HT-29 (cell line): ENCODE results near the gene ISM1. TPM values are rescaled to one million over a fixed set of nuclear protein-coding genes. Genes with fewer than 3 reads are reported as not detected.
"Not testable (repeated sequence)": the region's sequence is repeated elsewhere in the genome, so short reads cannot be mapped to it uniquely, and the experiment has no call there.

Experiments used
- DNase-seq: peaks from one replicate; pipeline ENCODE4 v3.0.0-alpha.2; 2015; ENCODE audit warnings: low spot score
- total RNA-seq: library from RNA; depleted of rRNA; stranded (reverse); fragments of >200 nt; shearing (Covaris generic); gene quantifications from 2 replicates; pipeline ENCODE4 v1.2.3, GENCODE V29; 2014

The ISM1 gene
- total RNA-seq, 1 experiment from 2014 or later: not detected

- DNase-seq: peak; percentile 20
These were observed 722 bp downstream of the ISM1 start for GRCh38 chr20:13221673-13222318.

- DNase-seq: no peak
These were observed 1.2 kb downstream of the ISM1 start for GRCh38 chr20:13222319-13222716.

DNA sequence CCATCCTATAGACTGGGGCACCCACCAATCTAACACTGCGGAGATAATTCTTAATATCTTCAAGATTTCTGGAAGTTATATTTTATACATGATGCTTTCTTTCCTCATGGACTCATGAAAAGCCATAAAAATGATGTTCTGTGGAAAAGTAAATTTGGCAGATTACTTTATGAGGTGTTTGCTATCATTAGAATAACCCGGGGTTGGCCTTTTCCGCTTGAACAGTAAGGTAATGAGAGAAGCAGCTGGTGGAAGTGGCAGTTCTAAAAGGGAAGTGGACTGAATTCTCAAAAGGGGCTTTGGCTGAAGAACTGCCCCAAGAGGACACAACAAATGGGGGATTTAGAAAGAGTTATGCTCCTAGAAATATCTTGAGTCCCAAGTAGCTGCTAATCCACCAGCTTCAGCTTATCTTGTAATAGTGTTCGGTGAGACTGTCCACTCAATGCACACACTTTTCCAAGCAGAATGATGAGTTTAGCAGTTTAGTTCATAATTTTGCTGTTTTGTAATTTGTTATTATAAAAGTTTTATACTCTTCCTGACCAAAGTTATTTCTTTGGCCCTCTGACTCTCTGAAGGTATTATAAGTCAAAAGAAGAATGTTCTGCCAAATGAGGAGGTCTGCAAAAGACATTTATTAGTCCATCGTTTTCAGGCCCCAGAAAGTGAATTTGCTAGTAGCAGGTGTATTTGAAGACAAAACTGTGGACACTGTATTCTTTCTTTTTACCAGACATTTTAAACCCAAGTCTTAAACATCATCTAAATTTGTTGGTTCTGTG is 2.9 kb downstream of the ISM1 start:
- DNase-seq: no peak

DNA sequence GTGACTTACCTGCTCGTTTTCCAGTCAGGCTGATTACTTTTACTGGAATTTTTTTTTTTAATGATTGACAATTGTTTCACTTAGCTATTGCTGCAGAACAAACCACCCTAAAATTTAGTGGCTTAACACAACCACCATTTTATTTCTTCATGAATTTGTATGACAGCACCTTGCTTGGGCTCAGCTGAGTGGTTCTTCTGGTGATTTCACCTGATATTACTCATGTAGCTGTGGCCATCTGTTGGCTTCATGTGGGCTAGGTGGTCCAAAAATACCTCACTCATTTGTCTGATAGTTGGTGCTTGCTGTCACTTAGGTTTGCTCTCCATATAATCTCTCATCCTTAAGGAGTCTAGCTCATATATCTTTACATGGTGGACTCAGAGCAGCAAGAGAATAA is 5.3 kb downstream of the ISM1 start:
- no peak for DNase-seq

GRCh38 chr20:13228771-13229170 is 7.7 kb downstream of the ISM1 start:
- no peak for DNase-seq

GRCh38 chr20:13229538-13229937 is 8.5 kb downstream of the ISM1 start:
- DNase-seq: no peak

GRCh38 chr20:13231031-13231752 is 10.1 kb downstream of the ISM1 start:
- no peak for DNase-seq

- DNase-seq: no peak
These were observed 11.9 kb downstream of the ISM1 start for GRCh38 chr20:13232999-13233398.

DNA sequence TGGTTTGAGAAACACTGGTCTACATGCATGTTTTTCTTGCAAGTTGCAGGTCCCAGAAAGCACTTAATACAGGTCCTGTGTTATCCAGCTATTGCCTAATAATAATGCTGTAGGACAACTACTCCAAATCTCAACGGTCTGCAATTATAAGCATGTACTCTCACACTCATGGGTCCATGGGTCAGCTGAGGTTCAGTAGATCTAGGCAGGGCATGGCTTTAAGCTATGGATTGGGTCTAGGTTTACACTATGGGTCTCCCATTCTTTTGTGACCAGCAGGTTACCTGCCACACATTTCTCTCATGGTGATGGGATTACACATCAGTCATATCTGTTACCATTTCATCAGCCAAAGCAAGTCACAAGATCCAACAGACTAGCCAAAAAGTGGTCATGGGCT is 13.9 kb downstream of the ISM1 start:
- DNase-seq: no peak

GRCh38 chr20:13236360-13236759 is 15.3 kb downstream of the ISM1 start:
- not testable (repeated sequence) for DNase-seq

DNA sequence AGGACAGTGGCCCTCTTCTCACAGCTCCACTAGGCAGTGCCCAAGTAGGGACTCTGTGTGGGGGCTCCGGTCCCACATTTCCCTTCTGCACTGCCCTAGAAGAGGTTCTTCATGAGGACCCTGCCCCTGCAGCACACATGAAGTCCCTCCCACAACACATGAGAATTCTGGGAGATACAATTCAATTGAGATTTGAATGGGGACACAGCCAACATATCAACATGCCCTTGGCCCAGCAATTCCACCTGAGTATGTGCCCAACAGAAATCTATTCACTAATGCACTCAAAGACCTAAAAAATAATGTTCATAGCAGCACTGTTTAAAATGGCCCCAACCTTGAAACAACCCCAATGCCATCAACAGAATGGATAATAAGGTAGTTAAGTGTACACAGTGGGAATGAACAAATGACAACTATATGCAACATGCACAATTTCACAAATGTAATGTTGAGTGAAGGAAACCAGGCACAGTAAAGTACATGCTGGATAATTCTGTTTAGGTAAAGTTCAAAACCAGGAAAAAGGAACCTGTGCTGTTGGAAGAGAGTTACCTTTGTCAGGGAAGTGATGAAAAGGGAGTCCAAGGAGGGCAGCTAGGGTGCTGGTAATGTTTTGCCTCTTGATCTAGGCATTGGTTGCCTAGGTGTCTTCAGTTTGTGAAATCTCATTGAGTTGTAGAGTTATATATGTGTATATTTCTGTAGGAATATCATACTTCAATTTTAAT is 16.1 kb downstream of the ISM1 start:
- DNase-seq: no peak

- DNase-seq: no peak
These were observed 17.1 kb downstream of the ISM1 start for GRCh38 chr20:13238001-13238653.

DNA sequence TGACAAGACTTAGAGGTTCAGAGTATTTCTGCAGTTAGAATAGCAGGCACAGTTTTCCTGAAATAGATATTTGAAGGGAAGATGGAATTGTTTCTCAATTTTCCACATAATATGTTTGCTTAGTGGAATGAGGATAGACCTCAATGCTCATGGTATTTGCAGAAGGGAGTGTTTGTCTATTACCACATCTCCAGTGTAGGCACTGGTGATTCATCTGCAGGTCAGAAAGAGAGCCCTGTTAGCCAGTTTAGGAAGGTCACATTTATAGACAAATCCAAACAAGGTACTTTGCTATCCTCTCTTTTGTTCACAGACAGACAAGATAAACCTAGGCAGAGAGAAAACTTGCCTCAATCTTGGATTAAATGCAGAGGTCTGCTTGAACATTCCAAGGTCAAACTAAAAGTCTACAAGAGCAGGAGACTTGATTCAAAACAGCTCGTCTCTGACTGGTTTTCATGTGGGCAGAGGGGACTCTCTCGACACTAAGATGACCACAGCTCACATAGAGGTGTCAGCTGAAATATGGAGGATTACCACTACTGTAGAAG is 22.8 kb downstream of the ISM1 start:
- DNase-seq: no peak

- DNase-seq: no peak
These were observed 24.2 kb downstream of the ISM1 start for GRCh38 chr20:13245250-13245723.

- no peak for DNase-seq
These were observed 28.2 kb downstream of the ISM1 start for GRCh38 chr20:13249118-13249797.

DNA sequence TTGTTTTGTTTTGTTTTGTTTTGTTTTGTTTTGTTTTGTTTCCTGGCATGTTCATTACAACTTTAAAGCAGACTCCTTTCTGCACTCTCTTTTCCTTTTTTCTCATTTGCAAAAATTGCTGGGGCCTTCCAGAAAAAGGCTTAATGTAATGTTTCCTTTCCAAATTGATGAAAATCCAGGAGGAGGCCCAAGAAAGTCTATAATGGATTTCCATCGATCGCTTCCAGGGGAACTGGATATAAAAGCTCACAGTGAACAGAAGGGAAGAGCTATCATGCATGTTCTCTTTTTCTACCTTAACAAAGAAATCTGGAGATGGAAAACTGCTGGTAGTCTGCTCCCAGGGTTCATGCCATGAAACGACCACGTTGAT is 28.7 kb downstream of the ISM1 start:
- no peak for DNase-seq

DNA sequence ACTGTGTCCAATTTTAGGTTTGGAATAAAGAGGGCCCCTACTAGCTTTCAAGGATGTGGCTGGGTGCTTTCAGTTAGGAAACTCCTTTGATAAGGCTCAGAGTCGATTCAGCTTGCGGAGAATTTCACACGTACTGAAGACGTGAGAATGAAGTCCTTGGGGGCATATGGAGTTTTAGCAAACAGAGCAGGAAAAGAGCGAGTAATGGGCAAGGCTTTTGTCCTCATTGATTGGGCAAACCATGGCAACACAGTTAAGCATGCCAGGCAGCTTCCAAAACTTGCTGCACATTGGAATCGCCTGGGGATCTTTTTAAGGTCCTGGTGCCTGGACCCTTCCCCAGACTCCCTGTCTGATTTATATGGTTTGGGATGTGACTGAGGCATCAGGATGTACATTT is 29.2 kb downstream of the ISM1 start:
- no peak for DNase-seq

DNA sequence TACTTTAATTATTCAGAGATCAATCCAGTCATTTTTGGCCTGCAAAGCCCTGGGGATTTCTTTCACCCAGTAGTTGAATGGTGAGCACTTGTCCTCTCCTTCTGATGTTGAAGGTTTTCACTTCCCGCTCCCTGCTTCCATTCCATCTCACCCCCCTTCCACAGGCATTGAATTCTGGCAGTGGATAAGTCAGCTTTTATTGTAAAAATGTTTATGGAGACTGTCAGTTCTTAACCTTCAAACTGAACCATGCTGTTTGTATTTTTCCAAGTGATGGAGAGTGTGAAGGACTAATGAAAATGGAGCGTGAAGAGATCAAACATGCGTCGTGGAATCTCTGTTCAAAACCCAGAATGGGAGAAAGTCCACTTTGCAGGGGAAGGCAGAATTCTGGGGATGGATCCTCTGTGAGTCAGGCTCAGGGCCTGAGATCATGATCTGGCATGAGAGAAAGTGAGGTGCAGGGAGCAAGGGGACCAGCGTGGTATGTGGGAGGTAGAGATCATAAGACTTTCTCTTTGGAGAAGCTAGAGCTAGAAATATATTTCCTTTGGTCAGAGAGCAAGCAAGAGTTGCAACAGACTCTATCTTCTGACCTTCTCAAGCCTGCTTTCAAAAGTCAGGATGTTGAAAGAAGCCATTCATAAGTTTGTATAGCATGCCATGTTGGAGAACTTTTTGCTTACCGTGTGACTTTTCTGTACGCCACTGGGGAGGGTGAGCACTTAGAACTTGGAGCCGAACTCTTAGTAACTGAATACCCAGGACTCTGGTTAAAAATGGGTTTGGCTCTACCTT is 30.2 kb downstream of the ISM1 start:
- DNase-seq: no peak

DNA sequence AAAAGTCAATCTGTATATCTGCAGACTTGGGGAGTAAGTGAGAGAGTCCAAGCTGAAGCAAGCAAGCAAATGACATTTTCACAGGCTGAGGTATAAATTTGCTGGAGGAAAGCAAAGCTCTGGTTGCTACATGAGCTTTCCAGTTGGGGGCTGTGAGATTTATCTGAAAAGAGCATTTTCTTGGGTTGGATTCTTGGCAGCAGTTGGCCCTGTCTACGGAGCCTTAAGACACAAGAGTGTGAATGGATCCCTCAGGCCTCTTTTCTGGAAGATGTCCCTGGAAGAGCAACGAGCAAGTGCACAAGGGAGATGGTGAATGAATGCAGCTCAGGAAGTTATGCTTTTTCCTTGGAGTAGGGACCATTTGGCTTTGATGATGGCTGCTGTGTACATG is 30.8 kb downstream of the ISM1 start:
- DNase-seq: no peak

- DNase-seq: no peak
These were observed 34.3 kb downstream of the ISM1 start for GRCh38 chr20:13255356-13255755.
